GM19455 (cell line): ENCODE data around the gene DNAAF5.

ENCODE experiments used
- ATAC-seq: cut with Tn5 transposase; IDR thresholded peaks from one replicate; pipeline ENCODE4 v1.9.1; 2021; ENCODE audit not compliant: unreplicated experiment

The DNAAF5 gene

DNA sequence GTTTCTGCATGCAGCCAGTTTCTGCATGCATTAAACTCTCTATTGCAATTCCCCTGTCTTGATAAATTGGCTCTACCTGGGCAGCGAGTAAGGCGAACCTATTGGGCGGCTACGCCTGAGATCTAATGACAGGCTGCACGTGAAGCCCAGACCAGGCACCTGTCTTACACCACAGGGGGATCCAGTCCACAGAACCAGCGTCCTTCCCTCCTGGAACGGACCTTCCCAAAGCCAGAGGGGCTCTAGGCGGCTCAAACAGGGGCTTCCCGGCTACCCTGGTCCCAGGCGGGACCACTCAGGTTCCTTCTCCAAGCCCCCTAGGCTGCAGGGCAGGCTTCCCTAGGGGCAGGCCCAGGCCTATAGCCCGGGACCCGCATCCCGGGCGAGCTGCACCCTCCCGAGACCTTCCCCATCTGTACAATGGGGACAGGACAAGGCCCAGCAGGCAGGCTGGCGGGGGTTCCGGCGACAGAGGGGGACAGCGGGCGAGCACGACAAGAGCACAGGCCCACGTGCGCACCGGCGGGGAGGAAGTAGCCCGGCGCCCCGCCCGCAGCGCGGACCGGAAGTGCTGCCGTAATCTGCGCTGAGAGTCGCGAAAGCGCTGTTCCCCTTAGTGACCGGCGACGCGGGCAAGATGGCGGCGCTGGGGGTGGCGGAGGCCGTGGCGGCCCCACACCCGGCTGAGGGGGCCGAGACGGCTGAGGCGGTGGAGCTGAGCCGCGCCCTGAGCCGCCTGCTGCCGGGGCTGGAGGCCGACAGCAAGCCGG lies at the start of gene DNAAF5:
Gene DNAAF5, plus strand, starts transcription at position 616 of the 770 bp plus-strand sequence. Its CDS starts 22 bp downstream, at position 638.
- peak; percentile 92 for ATAC-seq

- ATAC-seq = no peak
Observed at GRCh38 chr7:676972-677385, 49.5 kb upstream of the DNAAF5 start.

- no peak for ATAC-seq
Observed at GRCh38 chr7:680411-681127, 45.9 kb upstream of the DNAAF5 start.

DNA sequence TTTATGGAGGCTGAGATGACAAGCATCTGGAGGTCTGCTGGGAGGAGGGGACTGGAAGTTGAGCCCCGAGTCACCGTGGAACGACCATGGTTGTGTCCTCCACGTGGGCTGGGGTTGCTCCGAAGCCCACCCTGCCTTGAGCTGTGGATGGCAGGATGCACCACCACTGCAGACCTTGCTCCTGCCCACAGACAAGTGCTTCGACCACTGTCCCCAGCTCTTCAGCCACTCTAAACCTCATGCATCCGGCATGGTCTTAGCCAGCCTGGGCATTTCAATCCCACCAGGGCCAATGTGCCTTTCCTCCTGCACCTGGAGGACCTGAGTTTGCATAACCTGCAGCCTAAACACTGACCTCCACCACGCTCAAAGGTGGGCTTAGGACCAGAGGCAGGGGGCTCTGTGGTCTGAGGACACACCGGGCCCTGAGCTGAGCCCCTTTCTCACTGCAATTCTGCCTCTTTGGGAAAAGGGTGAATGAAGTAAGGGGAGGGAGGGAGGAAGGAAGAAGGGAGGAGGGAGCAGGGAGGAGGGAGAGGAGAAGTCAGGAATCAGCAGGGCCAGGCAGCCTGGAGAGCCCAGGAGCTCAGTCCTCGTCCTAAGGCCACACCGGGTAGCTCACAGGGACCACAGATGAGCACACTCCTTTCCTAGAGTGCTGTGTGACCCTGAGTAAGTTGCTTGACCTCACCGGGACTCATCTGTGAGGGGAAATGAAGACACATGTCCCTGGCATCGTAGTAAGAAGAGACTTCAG lies 44.8 kb upstream of the DNAAF5 start:
- ATAC-seq = no peak

GRCh38 chr7:682810-683209 lies 43.7 kb upstream of the DNAAF5 start:
- ATAC-seq = no peak

GRCh38 chr7:683526-684205 lies 42.8 kb upstream of the DNAAF5 start:
- ATAC-seq = no peak

GRCh38 chr7:684416-684815 lies 42.1 kb upstream of the DNAAF5 start:
- no peak for ATAC-seq

DNA sequence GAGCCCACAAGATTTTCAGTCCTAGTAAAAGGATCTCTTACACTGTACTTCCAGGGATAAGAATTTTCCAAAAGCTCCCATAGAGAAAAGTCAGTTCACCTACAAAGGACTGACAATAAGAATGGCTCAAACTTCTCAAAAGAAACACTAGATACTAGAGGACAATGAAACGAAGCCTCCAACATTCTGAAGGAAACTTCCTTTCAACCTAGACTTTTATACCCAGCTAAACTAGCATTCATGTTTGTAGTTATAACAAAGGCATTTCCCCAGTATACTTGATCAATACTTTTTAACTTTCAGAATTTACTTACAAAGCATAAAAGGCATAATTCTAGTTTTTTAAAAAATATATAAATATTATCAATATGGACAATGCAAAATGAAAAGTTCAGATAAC lies 41.0 kb upstream of the DNAAF5 start:
- ATAC-seq = no peak

- no peak for ATAC-seq
Observed at GRCh38 chr7:690478-691360, 35.8 kb upstream of the DNAAF5 start.

- no peak for ATAC-seq
Observed at GRCh38 chr7:691361-692045, 35.0 kb upstream of the DNAAF5 start.

- no peak for ATAC-seq
Observed at GRCh38 chr7:693280-693679, 33.2 kb upstream of the DNAAF5 start.

GRCh38 chr7:696426-696811 lies 30.1 kb upstream of the DNAAF5 start:
- no peak for ATAC-seq

DNA sequence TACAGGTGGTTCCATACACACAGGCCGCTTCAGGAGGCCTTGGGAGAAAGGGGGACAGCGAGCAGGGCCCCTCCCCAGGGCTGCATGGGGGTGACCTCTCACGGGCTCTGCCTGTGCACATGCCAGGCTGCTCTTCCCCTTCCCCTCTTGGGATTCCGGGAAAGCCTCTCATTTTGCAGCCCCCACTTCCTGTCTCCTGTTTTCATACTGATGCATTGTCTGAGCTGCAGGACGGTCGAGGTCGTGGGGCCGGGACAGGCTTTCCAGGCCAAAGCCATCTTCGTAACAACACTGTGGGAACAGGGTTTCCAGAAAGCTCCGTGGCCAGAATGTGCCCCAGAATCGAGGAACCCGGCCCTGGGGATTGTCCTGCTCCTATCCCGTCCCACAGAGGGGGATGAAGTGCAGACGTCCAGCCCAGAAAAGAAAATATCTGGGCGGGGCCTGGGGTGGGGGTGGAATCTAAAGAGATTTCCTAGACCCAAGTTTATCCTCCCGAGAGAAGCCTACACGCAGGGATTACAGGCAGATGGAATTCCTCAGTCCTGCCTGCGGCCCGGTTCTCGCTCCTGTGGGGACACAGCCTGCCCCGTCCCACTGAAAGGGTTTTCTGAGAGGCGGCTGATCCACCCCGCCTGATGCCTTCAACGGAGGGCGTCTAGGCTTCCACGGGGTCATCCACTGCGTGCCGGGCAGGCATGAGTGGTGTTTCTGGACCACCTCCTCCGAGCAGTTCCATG lies 29.5 kb upstream of the DNAAF5 start:
- ATAC-seq = no peak

DNA sequence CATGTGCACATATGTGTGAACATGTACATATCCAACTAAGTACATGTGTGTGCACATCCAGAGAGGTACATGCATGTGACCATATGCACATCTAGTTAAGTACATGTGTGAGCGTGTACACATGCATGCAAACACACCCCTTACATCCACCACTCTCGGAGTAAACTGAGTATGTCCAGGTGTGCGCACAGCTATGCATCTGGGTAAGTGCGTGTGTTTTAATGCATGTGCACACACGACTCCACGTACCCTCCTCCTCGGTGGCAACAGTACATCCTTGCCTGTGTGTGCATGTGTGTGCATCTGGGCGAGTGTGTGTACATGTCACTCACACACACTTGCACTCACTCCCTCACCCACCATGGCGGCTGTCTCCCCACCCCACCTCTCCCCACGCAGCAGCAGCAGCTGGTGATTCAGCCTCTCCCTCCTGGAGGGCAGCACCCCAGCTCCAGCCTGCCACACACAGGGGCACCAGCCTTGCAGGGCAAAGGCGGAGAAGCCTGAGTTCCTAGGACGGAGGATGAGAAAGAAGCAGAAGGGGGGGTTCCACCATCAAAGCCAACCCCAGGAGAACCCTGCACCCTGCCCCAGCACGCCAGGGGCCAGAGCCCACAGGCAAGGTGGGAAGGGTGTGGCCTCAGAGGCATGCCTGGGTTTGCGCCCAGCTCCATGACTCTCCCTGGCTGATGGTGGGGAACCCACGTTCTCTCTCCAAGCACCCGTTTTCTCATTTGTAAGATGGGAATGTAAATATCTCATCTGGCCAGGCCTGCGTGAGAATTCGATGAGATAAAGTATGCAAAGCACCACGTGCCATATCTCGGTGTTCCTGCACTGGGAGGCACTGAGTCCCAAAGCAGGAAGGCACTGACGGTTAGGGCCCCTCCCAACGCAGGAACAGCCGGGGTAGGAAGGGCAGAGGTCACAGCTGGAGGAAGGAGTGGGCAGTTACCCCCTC lies 27.7 kb upstream of the DNAAF5 start:
- ATAC-seq = no peak

DNA sequence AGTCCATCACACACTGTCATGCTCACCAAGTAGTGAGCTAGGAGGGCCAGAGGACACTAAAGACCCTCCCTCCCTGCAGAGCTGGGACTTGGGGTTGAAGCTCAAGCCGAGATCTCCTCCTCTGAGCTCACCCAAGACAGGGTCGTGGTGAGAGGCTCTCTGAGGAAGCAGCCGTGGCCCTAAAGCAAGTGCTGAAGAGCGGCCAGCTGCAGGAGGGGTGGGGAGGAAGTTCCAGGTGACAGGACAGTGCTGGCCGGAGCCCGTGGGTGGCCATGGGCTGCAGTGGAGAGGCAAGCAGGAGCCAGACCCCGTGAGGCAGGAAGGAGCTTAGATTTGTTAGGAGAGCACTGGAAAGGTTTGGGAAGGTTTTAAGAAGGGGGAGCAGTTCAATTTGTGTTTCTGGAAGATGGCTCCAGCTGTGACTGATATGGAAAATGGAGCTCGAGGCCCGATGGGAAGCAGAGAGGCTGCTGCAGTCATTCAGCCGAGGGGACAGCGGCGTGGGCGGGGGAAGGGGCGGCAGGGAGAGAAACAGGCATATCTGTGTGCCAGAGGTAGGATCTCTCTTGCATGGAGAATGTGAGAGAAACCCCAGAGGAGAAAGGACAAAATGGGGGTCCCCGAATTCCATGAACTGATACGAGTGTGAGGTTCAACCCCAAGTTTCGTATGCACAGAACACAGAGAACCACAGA lies 26.9 kb upstream of the DNAAF5 start:
- ATAC-seq = no peak

- ATAC-seq = no peak
Observed at GRCh38 chr7:701086-701671, 25.3 kb upstream of the DNAAF5 start.

DNA sequence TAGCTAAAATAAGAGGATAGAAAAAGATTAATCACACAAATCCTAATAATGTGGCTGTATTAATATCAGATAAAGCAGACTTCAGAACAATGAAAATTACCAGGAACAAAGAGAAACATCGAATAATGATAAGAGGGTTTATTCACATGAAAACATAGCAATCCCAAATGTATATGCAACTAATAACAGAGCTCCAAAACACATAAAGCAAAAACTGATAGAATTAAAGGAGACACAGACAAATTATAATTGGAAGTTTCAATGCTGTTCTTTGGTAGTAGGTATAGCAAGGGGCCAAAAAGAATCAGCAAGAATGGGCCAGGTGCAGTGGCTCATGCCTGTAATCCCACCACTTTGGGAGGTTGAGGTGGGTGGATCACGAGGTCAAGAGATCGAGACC lies 23.4 kb upstream of the DNAAF5 start:
- no peak for ATAC-seq
